ENCODE measurements around the gene PELI2. TPM values are rescaled to one million over a fixed set of nuclear protein-coding genes. Genes with fewer than 3 reads are reported as not detected.

PELI2 gene
- total RNA-seq, 1 experiment from 2014 or later = 23.5 TPM

GRCh38 chr14:56322531-56322930 is 204.3 kb downstream of the PELI2 start (continued):
- no peak for TF ChIP-seq ZNF317 (CRISPR knock-in tag; IDR thresholded peaks at IDR 0.05; ENCODE audit: borderline replicate concordance, low read depth)

- TF ChIP-seq SMAD4 (CRISPR knock-in tag; IDR thresholded peaks at IDR 0.05) (no peak), ZNF232 (CRISPR knock-in tag; IDR thresholded peaks at IDR 0.05) (no peak), ATF1 (CRISPR knock-in tag; IDR thresholded peaks at IDR 0.05) (no peak), CDX4 (CRISPR knock-in tag; IDR thresholded peaks at IDR 0.05; ENCODE audit: borderline replicate concordance) (no peak), E2F4 (CRISPR knock-in tag; IDR thresholded peaks at IDR 0.05; ENCODE audit: borderline replicate concordance, low read depth) (no peak), MYBL2 (CRISPR knock-in tag; IDR thresholded peaks at IDR 0.05) (no peak), TP53 (CRISPR knock-in tag; IDR thresholded peaks at IDR 0.05) (no peak), HMGA2 (CRISPR knock-in tag; IDR thresholded peaks at IDR 0.05) (no peak), GTF2I (CRISPR knock-in tag; conservative IDR thresholded peaks at IDR 0.05) (no peak), ELF4 (CRISPR knock-in tag; IDR thresholded peaks at IDR 0.05; ENCODE audit: low read depth) (no peak), USF2 (CRISPR knock-in tag; IDR thresholded peaks at IDR 0.05) (no peak), TCF7 (CRISPR knock-in tag; IDR thresholded peaks at IDR 0.05; ENCODE audit: low read depth) (no peak), ZBTB43 (CRISPR knock-in tag; IDR thresholded peaks at IDR 0.05) (no peak), ZNF317 (CRISPR knock-in tag; IDR thresholded peaks at IDR 0.05; ENCODE audit: borderline replicate concordance, low read depth) (no peak)
- DNase-seq (ENCODE audit: low spot score) = no peak
- CTCF ChIA-PET = interaction anchor here (1.2 to 1.3 kb wide), 2 partner anchors 16 to 150 kb away, joined by 3 to 5 read pairs; no protein-coding TSS in a partner anchor
Observed at GRCh38 chr14:56324454-56324853, 206.2 kb downstream of the PELI2 start.

GRCh38 chr14:56324856-56325699 is 206.9 kb downstream of the PELI2 start:
- TF ChIP-seq MLX (CRISPR knock-in tag; IDR thresholded peaks at IDR 0.05) = no peak
- no peak for TF ChIP-seq NR2C2 (CRISPR knock-in tag; IDR thresholded peaks at IDR 0.05)
- no peak for TF ChIP-seq RELA (CRISPR knock-in tag; IDR thresholded peaks at IDR 0.05; ENCODE audit: borderline replicate concordance)
- H3K27ac Mint-ChIP-seq = no peak overlapping the region
- no peak overlapping the region for H3K4me3 Mint-ChIP-seq
- 0 out of 2 replicates have a peak, but pooled peaks cover under 1% of the 10 kb centered on the region for H3K36me3 Mint-ChIP-seq
- H3K27me3 Mint-ChIP-seq (ENCODE audit: low read depth) = no peaks in the 10 kb centered on the region
- ChIA-PET POLR2A (no interaction called here), CTCF (interaction anchor here (1.2 to 1.3 kb wide), 3 partner anchors 13 to 150 kb away, joined by 3 to 5 read pairs (median 3); no protein-coding TSS in a partner anchor)
- peaks cover 1% of the 10 kb centered on the region for H3K9me3 Mint-ChIP-seq
- peaks cover 5% of the 10 kb centered on the region for H3K4me1 Mint-ChIP-seq
- ATAC-seq (no peak), DNase-seq (ENCODE audit: low spot score) (no peak)

More at GRCh38 chr14:56324454-56324853, 206.2 kb downstream of the PELI2 start:
- H3K4me1 Mint-ChIP-seq = peaks cover 5% of the 10 kb centered on the region
- no peak overlapping the region for H3K4me3 Mint-ChIP-seq
- POLR2A ChIA-PET = no interaction called here
- H3K9me3 Mint-ChIP-seq = peaks cover 7% of the 10 kb centered on the region
- no peak for ATAC-seq
- H3K27ac Mint-ChIP-seq = no peak overlapping the region
- H3K27me3 Mint-ChIP-seq (ENCODE audit: low read depth) = no peaks in the 10 kb centered on the region
- peaks cover 4% of the 10 kb centered on the region; the same call in 1 of the 2 replicates for H3K36me3 Mint-ChIP-seq

Data from WTC11 (cell line).